ENCODE measurements around the gene KLHL29. TPM values are rescaled to one million over a fixed set of nuclear protein-coding genes. Genes with fewer than 3 reads are reported as not detected.

Gene KLHL29
- total RNA-seq, 1 donor from 2014 or later, result 16.3 TPM

DNA sequence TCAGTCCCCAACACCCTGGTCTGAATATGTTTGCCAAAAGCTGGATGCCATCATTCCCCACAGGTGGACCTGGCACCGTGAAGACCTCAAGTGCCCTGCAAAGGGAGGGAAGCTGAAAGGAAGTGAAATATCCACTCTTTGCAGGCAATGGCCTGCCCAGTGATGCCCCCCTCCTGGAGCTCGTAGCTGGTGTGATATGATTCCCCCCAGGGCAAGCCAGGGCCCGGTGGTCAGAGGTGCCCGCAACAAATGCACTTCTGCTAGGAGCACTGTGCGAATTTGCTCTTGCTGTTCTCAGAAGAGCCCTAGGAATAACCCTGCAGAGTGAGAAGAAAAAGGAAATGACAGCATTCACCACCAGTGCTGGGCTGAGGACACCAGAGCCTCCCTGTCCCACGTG, 247.4 kb downstream of the KLHL29 start:
- Histone ChIP-seq H3K4me3 (no peak overlapping the region), H3K36me3 (no peaks in the 10 kb centered on the region), H3K9me3 (no peaks in the 10 kb centered on the region), H3K27ac (no peak overlapping the region), H3K27me3 (no peaks in the 10 kb centered on the region), H3K4me1 (peaks cover 2 to 7% of the 10 kb centered on the region in 2 donors)
- no peak for TF ChIP-seq CTCF (IDR thresholded peaks at IDR 0.05)
- no peak for DNase-seq (ENCODE audit: low spot score in 2 of 2)
- intact Hi-C loops (cut with DNase I), result no loop called here

DNA sequence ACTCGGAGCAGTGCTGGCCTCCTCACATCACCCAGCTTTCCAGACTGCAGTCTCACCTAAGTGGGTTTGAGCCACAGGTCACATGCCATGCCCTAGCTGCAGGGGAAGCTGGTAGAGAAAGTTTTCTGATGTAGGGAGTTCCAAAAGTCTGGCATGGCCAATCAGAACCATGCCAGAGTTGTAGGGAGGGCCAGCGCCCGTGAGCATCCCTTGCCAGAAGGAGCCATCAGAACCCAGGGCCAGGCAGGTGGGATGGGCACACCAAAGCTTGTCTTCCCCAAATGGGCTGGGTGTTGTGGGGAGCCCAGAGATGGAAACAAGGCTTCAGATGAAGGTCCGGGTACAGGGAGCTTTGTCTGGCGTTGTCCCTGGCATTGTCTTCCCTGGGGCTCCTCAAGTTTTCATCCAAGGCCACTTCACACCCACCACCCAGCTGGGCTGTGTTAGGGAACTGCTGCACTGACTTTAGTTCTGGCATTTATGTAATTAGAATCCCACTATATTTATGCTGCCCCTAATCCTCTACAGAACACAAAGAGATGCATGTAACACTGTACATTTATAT, 247.9 kb downstream of the KLHL29 start:
- DNase-seq (ENCODE audit: low spot score in 2 of 2), result no peak
- TF ChIP-seq CTCF (IDR thresholded peaks at IDR 0.05), result no peak
- intact Hi-C loops (cut with DNase I), result no loop called here

DNA sequence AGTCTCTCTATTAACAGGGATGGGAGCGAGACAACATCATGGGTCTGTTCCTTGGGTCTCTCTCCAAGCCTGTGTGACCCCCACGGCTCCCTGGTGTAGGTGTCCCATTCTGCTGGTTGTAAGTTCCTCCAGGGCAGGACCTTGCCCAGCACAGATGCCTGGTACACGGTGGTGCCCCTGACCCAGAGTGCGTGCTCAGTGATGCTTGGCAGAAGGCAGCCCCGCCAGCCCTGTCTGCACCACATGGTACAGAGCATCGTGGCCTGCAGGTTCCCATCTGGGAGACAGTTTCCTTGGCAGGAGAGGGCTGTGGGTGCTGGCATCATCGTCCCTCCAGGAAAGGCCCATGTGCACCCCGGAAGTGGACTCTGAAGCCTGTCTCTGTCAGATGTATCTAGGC, 249.0 kb downstream of the KLHL29 start:
- TF ChIP-seq CTCF (IDR thresholded peaks at IDR 0.05), result no peak

More for the DNA sequence above, 247.9 kb downstream of the KLHL29 start:
- Histone ChIP-seq H3K27ac (no peak overlapping the region), H3K36me3 (no peaks in the 10 kb centered on the region), H3K4me3 (no peak overlapping the region), H3K9me3 (no peaks in the 10 kb centered on the region), H3K4me1 (peaks cover 2 to 10% of the 10 kb centered on the region in 2 donors), H3K27me3 (no peaks in the 10 kb centered on the region)

DNA sequence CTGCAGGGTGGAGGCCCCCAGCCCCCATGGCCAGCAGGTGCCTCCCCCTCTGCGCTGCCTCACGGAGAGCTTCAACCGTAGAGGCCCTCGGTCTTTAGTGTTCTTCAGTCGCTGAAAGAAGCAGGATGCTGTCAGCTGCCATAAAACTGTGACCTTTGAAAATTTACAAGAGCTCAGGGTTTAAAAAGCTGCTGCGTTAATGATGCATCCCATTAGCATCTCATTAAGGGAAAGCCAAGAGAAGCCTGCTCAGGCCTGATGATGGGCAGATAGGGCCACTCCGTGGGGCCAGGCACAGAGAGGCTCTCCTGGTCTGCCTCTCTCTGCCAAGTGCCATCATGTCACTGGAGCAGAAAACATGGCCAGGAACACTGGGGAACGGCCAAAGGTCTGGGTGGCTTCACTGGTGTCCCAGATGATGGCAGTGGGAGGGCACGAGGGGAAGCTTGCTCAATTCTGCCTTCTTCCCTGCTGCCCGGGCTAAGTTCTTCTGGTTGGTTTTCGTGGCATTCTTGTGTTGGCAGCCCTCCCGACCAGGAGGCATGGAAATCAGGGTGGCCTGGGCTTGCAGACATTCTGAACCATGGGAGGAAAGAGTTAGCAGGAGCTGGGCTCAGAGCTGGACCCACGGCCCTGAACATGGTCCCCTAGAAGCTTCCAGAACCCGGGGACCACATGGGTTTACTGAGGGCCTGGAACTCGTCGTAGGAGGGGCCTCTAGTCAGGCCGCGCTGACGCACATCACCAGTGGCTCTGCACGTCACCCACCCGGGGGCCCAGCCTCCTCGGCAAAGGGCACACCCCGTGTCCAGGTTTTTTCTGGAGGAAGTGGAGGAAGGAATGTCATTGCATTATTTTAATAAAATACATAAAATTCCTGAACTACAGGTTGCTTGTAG, 250.7 kb downstream of the KLHL29 start:
- TF ChIP-seq CTCF (IDR thresholded peaks at IDR 0.05), result no peak
- H3K36me3 ChIP-seq, result peaks cover 0 to 7% of the 10 kb centered on the region in 2 donors
- H3K27me3 ChIP-seq, result no peaks in the 10 kb centered on the region
- DNase-seq (ENCODE audit: low spot score in 2 of 2), result no peak
- H3K4me1 ChIP-seq, result peaks cover 2 to 10% of the 10 kb centered on the region in 2 donors
- intact Hi-C loops (cut with DNase I), result no loop called here
- H3K9me3 ChIP-seq, result no peaks in the 10 kb centered on the region
- H3K27ac ChIP-seq, result no peak overlapping the region
- H3K4me3 ChIP-seq, result no peak overlapping the region

More for the DNA sequence above, 249.0 kb downstream of the KLHL29 start:
- no peaks in the 10 kb centered on the region for H3K27me3 ChIP-seq
- H3K27ac ChIP-seq, result no peak overlapping the region
- no peak for DNase-seq (ENCODE audit: low spot score in 2 of 2)
- H3K4me3 ChIP-seq, result no peak overlapping the region
- peaks cover 2 to 10% of the 10 kb centered on the region in 2 donors for H3K4me1 ChIP-seq
- H3K9me3 ChIP-seq, result no peaks in the 10 kb centered on the region
- no peaks in the 10 kb centered on the region for H3K36me3 ChIP-seq
- intact Hi-C loops (cut with DNase I), result no loop called here

DNA sequence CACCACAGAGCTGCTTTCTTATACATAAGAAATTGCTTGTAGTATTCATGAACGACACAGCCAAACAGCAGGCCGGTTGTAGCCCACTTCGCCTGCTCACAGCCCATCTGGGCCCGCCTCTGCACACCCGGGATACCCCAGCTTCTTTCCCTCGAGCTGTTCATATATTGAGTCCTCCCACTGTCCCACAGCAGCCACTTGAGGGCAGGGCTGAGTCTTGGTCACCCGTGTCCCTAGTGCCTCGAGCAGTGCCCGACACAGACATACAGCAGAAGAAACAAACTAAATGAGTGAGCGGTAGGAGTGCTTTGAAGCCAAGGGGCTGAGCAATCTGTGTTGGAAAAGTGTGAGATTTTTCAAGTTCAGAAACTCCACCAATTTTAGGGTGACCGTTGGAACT, 251.4 kb downstream of the KLHL29 start:
- Histone ChIP-seq H3K27me3 (no peaks in the 10 kb centered on the region), H3K4me3 (no peak overlapping the region), H3K36me3 (peaks cover 0 to 9% of the 10 kb centered on the region in 2 donors), H3K4me1 (peaks cover 2 to 10% of the 10 kb centered on the region in 2 donors), H3K27ac (peak overlapping the region; percentile 45 to 56), H3K9me3 (no peaks in the 10 kb centered on the region)
- no peak for TF ChIP-seq CTCF (IDR thresholded peaks at IDR 0.05)
- DNase-seq (ENCODE audit: low spot score in 2 of 2), result no peak
- intact Hi-C loops (cut with DNase I), result no loop called here
